ENCODE results near the gene SKP1.

DNA sequence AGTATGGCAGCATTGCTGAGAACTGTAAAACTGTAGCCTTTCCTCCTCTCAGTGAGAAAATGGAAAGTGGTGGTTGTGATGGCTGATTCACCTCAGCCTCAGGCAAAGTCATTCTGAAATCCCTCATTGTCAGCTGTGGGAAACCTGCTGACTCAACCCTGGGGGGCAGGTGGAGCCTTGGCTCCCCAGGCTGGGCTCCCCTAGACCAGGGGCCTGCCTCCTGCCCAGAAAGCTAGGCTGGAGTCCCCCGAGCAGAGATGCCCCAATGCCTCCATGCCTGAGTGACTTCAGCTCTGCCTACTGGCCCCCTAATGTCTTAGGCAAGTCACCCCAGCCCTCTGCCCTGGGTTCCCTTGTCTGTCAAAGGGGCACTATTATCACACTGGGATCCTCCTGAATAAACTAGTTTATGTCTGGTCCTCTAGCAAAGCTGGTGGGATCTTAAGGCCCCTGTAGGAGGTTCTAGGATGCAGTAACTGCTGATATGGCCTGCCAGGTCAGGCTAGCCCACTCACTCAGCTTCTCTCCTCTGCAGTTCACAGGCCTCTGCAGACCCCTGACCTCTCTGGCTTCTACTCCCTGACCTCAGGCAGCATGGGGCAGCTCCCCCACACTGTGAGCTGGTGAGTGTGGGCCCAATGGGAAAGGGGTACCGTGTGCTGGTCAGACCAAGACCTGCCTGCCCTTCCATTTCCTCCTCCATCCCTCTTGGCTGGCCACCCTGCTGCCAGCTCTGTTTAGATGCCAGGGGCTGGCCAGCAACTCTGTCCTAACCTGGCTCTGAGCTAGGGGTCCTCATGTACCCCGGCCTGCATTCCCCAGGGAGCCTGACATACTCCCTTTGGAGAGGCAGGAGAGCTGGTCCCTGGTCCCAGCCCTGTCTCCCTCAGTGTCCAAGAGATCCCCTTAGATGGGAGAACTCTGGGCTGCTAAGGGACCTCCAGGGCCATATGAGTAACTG is 38.1 kb downstream of the SKP1 start:
- TF ChIP-seq, protein P1, sequence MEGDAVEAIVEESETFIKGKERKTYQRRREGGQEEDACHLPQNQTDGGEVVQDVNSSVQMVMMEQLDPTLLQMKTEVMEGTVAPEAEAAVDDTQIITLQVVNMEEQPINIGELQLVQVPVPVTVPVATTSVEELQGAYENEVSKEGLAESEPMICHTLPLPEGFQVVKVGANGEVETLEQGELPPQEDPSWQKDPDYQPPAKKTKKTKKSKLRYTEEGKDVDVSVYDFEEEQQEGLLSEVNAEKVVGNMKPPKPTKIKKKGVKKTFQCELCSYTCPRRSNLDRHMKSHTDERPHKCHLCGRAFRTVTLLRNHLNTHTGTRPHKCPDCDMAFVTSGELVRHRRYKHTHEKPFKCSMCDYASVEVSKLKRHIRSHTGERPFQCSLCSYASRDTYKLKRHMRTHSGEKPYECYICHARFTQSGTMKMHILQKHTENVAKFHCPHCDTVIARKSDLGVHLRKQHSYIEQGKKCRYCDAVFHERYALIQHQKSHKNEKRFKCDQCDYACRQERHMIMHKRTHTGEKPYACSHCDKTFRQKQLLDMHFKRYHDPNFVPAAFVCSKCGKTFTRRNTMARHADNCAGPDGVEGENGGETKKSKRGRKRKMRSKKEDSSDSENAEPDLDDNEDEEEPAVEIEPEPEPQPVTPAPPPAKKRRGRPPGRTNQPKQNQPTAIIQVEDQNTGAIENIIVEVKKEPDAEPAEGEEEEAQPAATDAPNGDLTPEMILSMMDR (conservative IDR thresholded peaks at IDR 0.05 in 1 of 2, IDR thresholded peaks at IDR 0.05 in 1 of 2; ENCODE audit: extremely low read depth in 1 of 2, insufficient read depth in 1 of 2, low read depth in 1 of 2, low read length in 2 of 2), result no peak
- TF ChIP-seq EZH2 (IDR thresholded peaks at IDR 0.05; ENCODE audit: borderline replicate concordance, low read length), result no peak
